Inflammatory macrophage treated with lipopolysaccharide for 1 hour (primary cell): ENCODE data around the gene KIF1C.
"Not testable (repeated sequence)": the region's sequence is repeated elsewhere in the genome, so short reads cannot be mapped to it uniquely, and the experiment has no call there.

Source experiments
- DNase-seq, 2 donors: peaks; one replicate each; pipeline ENCODE4 v3.0.0-alpha.2; 2020 to 2022

The KIF1C gene

DNA sequence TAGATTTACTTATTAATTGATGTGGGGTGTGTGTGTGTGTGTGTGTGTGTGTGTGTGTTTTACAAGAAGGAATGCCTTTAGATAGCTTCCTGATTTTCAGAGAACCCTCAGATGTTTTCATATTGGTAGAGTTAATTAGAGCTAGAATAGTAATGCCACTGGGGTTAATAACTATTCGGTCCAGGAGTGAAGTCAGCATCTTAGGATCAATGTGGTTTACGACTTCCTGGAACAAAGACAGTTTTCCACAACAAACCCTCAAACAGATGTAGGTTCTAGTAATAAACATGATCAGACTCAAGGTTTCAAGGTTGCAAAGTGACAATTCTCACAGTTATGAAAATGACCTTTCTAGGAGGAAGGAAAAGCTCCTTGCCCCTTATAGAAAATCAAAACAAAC lies 49.7 kb downstream of the KIF1C start:
- no peak for DNase-seq

DNA sequence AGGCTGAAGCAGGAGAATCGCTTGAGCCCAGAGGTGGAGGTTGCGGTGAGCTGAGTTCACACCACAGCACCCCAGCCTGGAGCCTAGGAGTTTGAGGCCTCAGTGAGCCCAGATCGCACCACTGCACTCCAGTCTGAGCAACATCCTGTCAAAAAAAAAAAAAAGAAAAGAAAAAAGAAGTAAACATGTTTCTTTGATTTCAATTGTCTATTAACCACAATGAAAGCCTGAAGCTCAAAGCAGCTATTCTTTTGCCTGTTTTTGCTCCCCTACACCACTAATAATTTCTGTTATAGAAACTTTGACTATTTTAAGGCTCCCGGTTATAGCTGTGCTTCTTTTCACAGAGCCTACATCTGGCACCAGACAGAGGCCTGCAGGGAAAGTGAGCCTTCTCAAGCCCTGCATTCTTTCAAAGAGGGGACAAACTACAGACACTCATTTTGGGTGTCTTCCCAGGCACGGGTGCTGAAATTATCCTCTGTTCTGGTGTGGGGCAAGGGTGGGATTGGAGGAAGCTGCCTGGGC lies 51.6 kb downstream of the KIF1C start:
- no peak for DNase-seq

DNA sequence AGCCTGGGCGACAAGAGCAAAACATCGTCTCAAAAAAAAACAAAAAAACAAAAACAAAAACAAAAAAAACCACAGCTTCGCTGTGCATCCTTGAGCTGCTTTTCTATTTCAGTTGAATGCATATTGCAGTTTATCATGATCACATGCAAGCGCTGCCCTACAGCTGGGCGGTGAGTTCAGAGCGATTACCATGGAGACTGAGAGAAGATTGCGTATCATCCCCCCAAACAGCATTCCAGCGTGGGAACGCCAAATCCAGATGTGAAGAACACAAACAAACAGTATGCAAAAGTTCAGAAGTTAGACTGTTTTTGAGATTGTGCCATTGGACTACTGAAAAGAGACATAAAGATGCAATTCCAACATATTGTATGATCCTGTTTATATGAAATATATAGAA lies 52.5 kb downstream of the KIF1C start:
- no peak for DNase-seq

DNA sequence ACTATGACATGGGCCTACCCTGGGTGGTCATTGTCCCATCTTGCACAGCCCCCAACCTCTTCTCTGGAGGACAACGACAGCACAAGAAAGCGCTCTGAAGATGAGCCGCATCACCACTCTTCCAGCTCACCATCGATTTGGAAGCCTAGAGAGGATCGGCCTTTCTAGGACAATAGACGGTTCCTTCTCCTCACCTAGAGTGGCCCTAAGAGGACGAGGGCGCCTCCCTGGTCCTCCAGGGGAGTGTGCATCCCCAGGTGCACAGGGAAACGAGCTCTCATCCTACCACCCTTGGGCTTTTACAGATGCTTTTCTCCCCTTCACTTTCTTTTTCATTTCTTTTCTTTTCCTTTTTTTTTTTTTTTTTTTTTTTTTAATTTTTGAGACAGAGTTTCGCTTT lies 57.8 kb downstream of the KIF1C start:
- no peak for DNase-seq

DNA sequence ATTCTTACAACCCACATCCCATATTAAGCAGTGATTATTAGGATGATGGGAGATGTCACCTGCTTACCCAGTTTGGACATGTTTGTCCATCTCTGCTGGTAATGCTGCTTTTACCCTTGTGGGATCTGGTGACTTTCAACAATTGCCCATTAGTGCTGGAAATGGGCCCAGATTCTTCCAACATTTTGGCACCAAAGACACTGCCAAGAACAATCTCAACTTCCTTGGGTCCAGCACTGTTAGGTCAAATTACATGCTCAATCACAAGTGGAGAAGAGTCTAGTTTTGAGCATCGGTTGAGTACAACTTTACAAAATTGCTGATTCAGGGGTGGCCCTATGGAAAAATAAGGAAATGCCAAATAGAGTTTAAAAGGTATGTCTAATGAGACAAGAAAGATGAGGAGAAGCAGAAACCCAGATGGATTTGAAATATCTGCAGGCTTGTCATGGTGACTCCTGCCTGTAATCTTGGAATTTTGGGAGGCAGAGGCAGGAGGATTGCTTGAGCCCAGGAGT lies 67.5 kb downstream of the KIF1C start:
- DNase-seq = no peak

DNA sequence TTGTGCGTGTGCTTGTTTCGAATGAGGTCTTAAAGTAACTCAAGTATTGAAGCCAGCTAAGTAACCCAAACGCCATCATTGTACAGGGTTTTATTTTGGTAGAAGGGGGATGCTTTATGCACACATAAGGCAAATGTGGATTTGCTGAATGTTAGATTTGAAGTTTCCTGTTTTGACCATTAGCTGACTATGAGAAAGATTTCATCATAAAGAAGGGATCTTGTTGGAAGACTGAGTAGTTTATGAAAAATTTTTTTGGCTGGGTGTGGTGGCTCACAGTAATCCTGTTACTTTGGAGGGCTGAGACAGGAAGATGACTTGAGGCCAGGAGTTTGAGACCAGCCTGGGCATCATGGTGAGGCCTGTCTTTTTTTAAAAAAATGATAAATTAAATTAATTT lies 70.5 kb downstream of the KIF1C start:
- no peak for DNase-seq

DNA sequence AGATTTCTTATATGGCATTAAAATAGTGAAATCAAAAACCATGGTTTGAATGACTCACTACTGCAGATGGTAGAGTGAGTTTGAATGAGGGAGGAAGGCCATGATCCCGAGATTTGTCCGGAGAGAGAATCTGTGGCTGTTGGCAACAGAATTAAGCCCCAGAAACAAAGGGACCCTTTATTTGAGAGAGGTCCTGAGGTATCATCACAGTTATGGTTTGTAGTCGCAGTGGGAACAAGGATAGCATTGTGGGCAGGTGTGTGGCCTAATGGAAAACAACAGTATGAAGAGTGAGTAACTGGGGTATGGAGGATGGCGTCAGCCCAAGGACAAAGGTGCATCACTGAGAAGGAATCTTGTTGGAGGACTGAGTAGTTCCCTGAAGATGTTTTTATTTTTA lies 72.0 kb downstream of the KIF1C start:
- DNase-seq = no peak

DNA sequence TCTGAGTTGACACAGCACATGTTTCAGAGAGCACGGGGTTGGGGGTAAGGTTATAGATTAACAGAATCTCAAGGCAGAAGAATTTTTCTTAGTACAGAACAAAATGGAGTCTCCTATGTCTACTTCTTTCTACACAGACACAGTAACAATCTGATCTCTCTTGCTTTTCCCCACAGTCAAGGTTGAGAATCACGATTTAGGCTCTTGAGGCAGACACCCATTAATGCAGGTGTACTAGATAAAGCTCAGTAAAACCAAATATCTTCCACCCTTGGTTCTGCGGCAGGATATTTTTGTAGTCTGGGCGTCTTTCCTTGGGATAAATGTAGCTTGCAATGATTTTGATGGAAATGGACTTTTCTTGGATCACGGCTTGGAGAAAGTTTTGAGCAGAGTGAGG lies 77.7 kb downstream of the KIF1C start:
- not testable (repeated sequence) for DNase-seq

DNA sequence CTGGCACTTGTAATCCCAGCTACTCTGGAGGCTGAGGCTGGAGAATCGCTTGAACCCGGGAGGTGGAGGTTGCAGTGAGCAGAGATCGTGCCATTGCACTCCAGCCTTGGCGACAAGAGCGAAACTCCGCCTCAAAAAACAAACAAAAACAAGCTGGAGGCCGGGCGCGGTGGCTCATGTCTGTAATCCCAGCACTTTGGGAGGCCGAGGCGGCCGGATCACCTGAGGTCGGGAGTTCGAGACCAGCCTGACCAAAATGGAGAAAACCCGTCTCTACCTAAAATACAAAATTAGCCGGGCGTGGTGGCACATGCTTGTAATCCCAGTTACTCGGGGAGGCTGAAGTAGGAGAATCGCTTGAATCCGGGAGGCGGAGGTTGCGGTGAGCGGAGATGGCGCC lies 79.5 kb downstream of the KIF1C start:
- not testable (repeated sequence) for DNase-seq

DNA sequence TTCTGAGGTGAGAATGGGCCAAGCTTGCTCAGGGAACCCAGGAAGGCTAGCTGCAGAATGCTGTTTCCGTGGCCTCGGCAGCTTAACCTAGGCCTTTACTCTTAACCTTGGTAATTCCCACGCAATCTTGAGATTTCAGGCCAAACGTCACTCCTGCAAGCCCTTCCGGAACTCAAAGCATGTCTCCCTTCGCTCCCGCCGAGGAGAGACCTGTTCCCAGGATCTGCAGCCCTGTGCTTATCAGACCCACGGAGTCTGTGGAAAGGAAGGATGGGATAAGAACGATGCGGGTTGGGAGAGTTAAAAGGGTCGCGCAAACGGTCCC lies 80.0 kb downstream of the KIF1C start:
- DNase-seq = no peak
